Effector memory CD4-positive, alpha-beta T cell (primary cell): ENCODE data around the gene ARL5A.

Source experiments
- DNase-seq, 3 donors: peaks; one replicate each; pipeline ENCODE4 v3.0.0-alpha.2; 2020
- H3K27ac ChIP-seq: 2 replicates; pipeline ENCODE4 v1.7.0; 2013; ENCODE audit warnings: mild to moderate bottlenecking, low read length, moderate library complexity; ENCODE audit not compliant: insufficient read depth, poor library complexity, severe bottlenecking
- H3K27me3 ChIP-seq: replicated peaks from 2 replicates; pipeline ENCODE4 v1.7.0; 2013; ENCODE audit warnings: mild to moderate bottlenecking, low read length; ENCODE audit not compliant: insufficient read depth, control insufficient read depth, poor library complexity, severe bottlenecking
- H3K36me3 ChIP-seq: 2 replicates; pipeline ENCODE4 v1.7.0; 2013; ENCODE audit warnings: mild to moderate bottlenecking, low read length, moderate library complexity; ENCODE audit not compliant: control insufficient read depth, insufficient read depth
- H3K4me1 ChIP-seq: 2 replicates; pipeline ENCODE4 v1.7.0; 2013; ENCODE audit warnings: low read length, mild to moderate bottlenecking; ENCODE audit not compliant: control insufficient read depth, insufficient read depth, poor library complexity, severe bottlenecking
- H3K4me3 ChIP-seq: 2 replicates; pipeline ENCODE4 v1.7.0; 2013; ENCODE audit warnings: low read length, low read depth, mild to moderate bottlenecking; ENCODE audit not compliant: insufficient read depth, poor library complexity, severe bottlenecking
- H3K9me3 ChIP-seq: 2 replicates; pipeline ENCODE4 v1.7.0; 2013; ENCODE audit warnings: mild to moderate bottlenecking, low read length, moderate library complexity; ENCODE audit not compliant: control insufficient read depth

The ARL5A gene

GRCh38 chr2:151786483-151786882 is 41.7 kb downstream of the ARL5A start:
- no peak for DNase-seq
- Histone ChIP-seq H3K27ac (no peak overlapping the region), H3K36me3 (peaks cover 4% of the 10 kb centered on the region), H3K9me3 (no peaks in the 10 kb centered on the region), H3K4me1 (no peaks in the 10 kb centered on the region), H3K27me3 (no peaks in the 10 kb centered on the region), H3K4me3 (no peak overlapping the region)

- no peaks in the 10 kb centered on the region for H3K9me3 ChIP-seq
- H3K27ac ChIP-seq = no peak overlapping the region
- H3K4me3 ChIP-seq = no peak overlapping the region
- no peak for DNase-seq
- peaks cover 4% of the 10 kb centered on the region for H3K36me3 ChIP-seq
- H3K27me3 ChIP-seq = no peaks in the 10 kb centered on the region
- H3K4me1 ChIP-seq = no peaks in the 10 kb centered on the region
Observed at GRCh38 chr2:151786077-151786476, 42.1 kb downstream of the ARL5A start.

DNA sequence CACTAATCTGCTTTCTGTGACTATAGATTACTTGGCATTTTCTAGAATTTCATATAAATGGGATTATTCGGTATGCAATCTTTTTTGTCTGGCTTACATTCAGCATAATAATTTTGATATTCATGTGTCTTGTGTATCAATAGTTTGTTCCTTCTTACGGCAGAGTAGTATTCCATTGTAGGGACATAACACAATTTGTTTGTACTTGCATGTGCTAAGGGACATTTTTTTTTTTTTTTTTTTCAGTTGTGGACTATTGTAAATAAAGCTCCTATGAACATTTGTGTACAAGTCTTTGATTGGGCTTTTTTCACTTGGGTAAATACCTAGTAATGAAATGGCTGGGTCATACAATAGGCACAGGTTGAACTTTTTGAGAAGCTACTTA is 45.1 kb downstream of the ARL5A start:
- Histone ChIP-seq H3K27me3 (no peaks in the 10 kb centered on the region), H3K27ac (no peak overlapping the region), H3K9me3 (no peaks in the 10 kb centered on the region), H3K4me1 (no peaks in the 10 kb centered on the region), H3K4me3 (no peak overlapping the region), H3K36me3 (peaks cover 4% of the 10 kb centered on the region)
- no peak for DNase-seq

- no peaks in the 10 kb centered on the region for H3K9me3 ChIP-seq
- H3K4me1 ChIP-seq = no peaks in the 10 kb centered on the region
- DNase-seq = no peak
- H3K27me3 ChIP-seq = no peaks in the 10 kb centered on the region
- H3K27ac ChIP-seq = no peak overlapping the region
- H3K4me3 ChIP-seq = no peak overlapping the region
- peaks cover 4% of the 10 kb centered on the region for H3K36me3 ChIP-seq
Observed at GRCh38 chr2:151782378-151783132, 45.7 kb downstream of the ARL5A start.

DNA sequence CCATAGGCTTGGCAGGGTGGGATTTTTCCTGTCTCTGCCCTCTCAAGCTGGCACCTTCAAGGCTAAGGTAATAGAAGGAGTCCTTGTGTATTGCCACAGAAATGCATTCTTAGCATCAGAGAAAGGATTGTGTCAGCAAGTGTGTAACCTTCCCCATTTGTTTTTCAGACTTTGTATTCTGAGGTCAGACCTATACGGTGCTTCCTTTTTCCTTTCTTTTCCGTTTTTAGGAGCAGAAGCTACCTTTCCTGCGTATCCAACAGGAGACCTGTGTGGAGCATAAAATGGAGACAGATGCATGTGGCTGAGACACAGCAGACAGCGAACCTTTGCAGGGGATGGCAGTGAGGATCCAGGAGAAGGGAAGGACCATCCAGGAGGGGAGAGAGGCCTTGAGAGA is 46.6 kb downstream of the ARL5A start:
- DNase-seq = no peak
- Histone ChIP-seq H3K4me3 (no peak overlapping the region), H3K27me3 (no peaks in the 10 kb centered on the region), H3K4me1 (no peaks in the 10 kb centered on the region), H3K27ac (no peak overlapping the region), H3K36me3 (peaks cover 2% of the 10 kb centered on the region), H3K9me3 (no peaks in the 10 kb centered on the region)

DNA sequence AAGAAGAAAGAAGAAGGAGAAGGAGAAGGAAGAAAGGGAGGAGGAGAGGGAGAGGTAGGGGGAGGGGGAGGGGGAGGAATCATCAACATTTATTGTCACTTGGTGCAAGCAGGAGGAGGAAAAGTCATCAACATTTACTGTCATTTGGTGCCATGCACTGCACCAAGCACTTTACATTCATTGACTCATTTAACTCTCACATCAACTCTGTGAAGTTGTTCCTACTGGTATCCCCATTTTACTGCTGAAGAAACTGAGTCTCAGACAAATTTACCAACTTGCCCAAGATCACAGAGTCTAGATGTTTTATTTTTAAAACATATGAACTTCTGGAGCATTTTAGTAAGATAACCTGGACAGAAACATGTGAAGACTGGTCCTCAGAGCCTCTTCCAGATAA is 47.3 kb downstream of the ARL5A start:
- no peaks in the 10 kb centered on the region for H3K36me3 ChIP-seq

GRCh38 chr2:151777935-151778334 is 50.3 kb downstream of the ARL5A start:
- Histone ChIP-seq H3K4me3 (no peak overlapping the region), H3K4me1 (no peaks in the 10 kb centered on the region), H3K9me3 (no peaks in the 10 kb centered on the region), H3K36me3 (no peaks in the 10 kb centered on the region), H3K27ac (no peak overlapping the region), H3K27me3 (no peaks in the 10 kb centered on the region)
- no peak for DNase-seq

More for the DNA sequence above, 47.3 kb downstream of the ARL5A start:
- Histone ChIP-seq H3K27me3 (no peaks in the 10 kb centered on the region), H3K4me1 (no peaks in the 10 kb centered on the region), H3K27ac (no peak overlapping the region), H3K4me3 (no peak overlapping the region), H3K9me3 (no peaks in the 10 kb centered on the region)
- DNase-seq = no peak

GRCh38 chr2:151777487-151777886 is 50.7 kb downstream of the ARL5A start:
- Histone ChIP-seq H3K36me3 (no peaks in the 10 kb centered on the region), H3K27ac (no peak overlapping the region), H3K9me3 (no peaks in the 10 kb centered on the region), H3K4me3 (no peak overlapping the region), H3K27me3 (no peaks in the 10 kb centered on the region), H3K4me1 (no peaks in the 10 kb centered on the region)
- DNase-seq = no peak

DNA sequence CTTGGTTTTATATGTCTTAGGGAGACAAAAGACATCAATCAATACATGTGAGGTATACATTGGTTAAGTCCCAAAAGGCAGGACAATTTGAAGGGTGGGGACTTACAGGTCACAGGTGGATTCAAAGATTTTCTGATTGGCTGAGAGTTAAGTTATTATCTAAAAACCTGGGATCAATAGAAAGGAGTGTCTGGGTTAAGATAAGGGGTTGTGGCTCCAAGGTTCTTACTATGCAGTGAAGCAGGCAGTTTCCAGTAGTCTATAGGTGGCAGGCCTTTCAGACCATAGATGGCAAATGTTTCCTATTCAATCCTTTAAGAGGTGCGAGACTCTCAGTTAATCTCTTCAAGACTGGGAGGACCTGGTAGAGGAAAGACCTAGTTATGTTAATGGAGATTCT is 51.9 kb downstream of the ARL5A start:
- Histone ChIP-seq H3K27ac (no peak overlapping the region), H3K36me3 (no peaks in the 10 kb centered on the region), H3K4me1 (no peaks in the 10 kb centered on the region), H3K27me3 (no peaks in the 10 kb centered on the region), H3K4me3 (no peak overlapping the region), H3K9me3 (no peaks in the 10 kb centered on the region)
- no peak for DNase-seq

- Histone ChIP-seq H3K27me3 (no peaks in the 10 kb centered on the region), H3K9me3 (no peaks in the 10 kb centered on the region), H3K4me3 (no peak overlapping the region), H3K27ac (no peak overlapping the region), H3K36me3 (no peaks in the 10 kb centered on the region), H3K4me1 (no peaks in the 10 kb centered on the region)
- DNase-seq = no peak
Observed at GRCh38 chr2:151775057-151775740, 53.0 kb downstream of the ARL5A start.
